Midbrain (tissue), 1 donor: ENCODE data around the gene KLHL25.
"Not testable (repeated sequence)": the region's sequence is repeated elsewhere in the genome, so short reads cannot be mapped to it uniquely, and the experiment has no call there.

Source experiments
- DNase-seq: peaks from one replicate; lab custom pipeline; 2025; lab: John Stamatoyannopoulos, UW

KLHL25 gene

GRCh38 chr15:85804481-85805170 is 9.9 kb upstream of the KLHL25 start:
- DNase-seq = no peak

DNA sequence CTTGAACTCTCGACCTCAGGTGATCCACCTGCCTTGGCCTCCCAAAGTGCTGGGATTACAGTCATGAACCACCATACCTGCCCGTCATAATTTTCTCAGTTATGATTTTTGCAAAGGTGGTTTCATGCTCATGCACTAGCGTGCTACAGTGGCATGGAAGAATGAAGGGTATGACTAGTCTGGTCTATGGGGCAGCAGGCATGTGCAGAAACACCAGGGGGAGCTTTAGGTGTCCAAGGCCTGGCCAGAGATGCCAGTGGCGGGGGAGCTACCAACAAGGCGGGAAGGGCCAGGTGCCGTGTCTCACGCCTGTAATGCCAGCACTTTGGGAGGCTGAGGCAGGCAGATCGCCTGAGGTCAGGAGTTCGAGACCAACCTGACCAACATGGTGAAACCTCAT is 7.9 kb upstream of the KLHL25 start:
- not testable (repeated sequence) for DNase-seq

DNA sequence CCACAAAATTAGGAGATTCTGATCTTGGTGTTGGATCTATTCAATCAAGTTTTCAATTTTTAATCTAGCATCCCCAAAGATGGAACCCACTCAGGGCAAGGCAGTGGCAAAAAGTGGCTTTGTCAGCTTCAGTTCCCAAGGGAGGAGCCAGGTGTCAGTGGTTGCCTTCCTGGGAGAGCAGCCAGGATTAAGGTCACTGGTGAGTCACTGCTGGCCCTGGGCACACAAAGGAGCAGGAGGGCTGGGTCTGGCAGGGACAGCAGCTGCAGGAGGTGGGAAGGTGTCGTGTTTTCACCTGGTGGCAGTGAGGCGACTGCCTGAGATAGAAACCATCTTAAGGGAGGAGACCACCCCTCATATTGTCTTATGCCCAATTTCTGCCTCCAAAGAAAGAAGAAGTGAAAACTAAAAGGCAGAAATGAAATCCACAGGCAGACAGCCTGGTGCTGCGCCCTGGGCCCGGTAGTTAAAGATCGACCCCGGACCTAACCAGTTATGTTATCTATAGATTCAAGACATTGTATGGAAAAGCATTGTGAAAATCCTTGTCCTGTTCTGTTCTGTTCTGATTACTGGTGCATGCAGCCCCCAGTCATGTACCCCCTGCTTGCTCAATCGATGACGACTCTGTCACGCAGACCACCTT is 5.9 kb upstream of the KLHL25 start:
- DNase-seq = no peak

- not testable (repeated sequence) for DNase-seq
Observed at GRCh38 chr15:85796371-85796770, 1.6 kb upstream of the KLHL25 start.

GRCh38 chr15:85795337-85796305 is 896 bp upstream of the KLHL25 start:
- DNase-seq = no peak

- DNase-seq = peak; percentile 25
Observed at GRCh38 chr15:85793641-85794597, 806 bp downstream of the KLHL25 start.

DNA sequence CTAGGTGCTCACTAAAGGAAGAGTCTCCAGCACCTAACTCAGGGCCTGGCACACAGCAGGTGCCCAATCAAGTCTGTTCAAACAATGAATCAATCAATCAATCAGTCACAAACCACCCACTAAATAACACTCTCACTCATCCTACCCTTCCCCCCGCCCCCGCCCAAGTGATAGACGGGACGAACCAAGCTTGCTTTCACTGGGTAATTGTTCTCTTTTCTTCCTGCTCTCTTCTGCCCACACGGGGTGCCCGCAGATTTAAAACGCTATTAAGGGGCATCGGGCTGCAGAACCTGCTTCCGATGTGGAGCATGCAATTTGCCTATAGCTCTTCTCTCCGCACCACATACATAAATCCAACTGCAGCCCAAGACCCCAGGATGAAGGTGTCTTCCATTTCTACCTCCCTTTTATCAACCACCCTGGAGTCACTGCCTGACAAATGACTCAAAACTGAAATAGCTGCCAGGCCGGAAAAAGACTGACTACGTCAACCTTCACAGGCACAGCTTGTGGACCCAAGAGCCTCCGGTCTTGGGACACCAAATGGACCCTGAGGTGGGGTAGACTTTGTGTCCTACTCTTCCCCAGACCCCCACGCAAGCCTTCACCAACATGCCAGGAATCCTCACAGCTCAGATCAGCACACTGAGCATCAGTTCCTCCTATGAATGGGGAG is 1.7 kb downstream of the KLHL25 start:
- DNase-seq = no peak

DNA sequence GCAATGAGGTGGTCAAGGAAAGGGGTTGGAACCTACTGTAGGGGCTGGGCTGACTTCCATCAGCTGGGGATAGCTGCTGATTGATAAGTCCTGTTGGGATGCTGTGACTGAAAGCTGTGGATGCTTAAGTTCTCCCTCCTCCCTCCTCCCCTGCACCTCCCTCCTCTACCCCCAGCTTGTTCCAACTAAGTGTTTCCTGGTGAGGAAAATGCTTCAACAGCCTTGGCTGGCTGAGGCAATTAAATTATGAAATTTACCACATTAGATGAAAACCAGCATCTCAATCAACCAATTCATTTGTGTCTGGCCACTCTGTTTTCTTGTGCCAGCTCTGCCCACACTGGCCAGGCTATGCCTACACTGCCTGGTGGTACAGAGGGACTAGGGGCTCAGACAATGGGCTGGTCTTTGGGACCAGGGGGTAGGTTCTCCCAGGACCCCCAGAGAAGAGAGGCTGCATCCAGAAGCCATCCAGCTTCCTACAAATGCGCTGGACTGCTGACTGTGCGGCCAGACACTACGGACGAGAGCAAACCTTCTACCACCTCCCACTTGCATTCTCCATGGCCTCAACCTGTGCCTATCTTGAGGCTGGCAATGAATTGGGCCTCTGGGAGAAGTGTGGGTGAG is 2.5 kb downstream of the KLHL25 start:
- no peak for DNase-seq

DNA sequence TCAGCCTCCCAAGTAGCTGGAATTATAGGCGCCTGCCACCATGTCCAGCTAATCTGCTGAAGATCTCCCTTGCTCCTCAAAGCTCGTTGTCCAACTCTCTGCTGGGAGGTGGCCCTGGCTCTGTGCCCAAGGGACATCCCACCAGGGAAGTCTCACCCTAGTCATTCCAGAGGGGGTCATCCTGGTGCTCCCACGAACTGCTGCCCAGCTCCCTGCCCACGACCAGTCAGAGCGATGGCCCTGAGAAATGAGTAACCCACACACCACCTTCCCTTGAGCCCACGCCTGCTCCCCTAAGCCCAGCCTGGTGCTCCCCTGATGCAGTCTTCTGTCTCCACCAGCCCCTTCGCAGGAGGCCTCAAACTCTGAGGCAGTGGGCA is 5.2 kb downstream of the KLHL25 start:
- no peak for DNase-seq

DNA sequence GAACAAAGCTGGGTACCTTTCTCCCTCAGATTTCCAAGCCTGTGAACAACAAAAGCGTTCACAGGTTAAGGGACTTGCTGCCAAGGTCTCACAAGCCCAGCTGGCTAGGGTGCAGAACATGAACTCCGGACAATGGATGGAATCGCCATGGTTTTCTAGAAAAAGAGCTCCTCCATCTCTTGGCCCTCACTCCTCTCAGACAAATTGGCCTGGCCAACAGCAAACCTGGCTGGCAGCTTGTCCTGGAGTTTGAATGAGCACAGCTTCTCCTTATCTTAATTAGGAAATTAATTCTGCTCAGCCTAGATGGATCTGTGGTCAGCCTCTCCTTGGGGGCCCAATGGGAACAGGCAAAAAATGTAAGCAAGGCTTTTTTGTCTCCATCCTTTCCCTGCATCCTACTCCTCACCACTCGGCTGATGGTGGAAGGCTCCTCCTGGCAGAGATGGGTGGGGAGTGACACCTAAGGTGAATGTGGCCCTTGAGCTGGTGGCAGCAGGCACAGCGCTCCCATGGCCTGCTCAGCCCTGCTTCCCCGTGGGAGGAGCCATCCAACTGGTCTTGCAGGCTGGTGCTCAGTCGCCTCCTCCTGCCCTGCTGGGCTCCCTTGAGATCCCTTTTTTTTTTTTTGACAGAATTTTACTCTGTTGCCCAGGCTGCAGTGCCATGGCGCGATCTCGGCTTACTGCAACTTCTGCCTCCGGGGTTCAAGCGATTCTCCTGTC is 5.8 kb downstream of the KLHL25 start:
- DNase-seq = no peak

DNA sequence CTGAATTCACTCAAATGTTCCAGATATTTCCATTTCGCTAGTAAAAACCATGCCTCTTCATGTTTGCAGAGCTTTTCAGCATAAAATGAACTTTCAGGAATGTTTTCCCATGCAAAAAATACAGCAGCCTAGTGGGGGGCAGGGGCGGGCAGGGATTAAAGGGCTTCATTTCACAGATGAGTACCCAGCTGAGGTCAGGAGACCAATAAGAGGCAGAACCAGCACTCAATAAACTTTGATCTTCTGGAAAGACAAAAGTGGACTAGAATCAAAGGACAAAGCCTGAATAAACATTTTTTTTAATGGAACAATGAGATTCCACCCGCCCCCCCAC is 8.0 kb downstream of the KLHL25 start:
- DNase-seq = no peak

- DNase-seq = peak; percentile 14
Observed at GRCh38 chr15:85785887-85786780, 8.6 kb downstream of the KLHL25 start.

- DNase-seq = no peak
Observed at GRCh38 chr15:85782064-85782463, 12.7 kb downstream of the KLHL25 start.

- no peak for DNase-seq
Observed at GRCh38 chr15:85781099-85781498, 13.6 kb downstream of the KLHL25 start.

DNA sequence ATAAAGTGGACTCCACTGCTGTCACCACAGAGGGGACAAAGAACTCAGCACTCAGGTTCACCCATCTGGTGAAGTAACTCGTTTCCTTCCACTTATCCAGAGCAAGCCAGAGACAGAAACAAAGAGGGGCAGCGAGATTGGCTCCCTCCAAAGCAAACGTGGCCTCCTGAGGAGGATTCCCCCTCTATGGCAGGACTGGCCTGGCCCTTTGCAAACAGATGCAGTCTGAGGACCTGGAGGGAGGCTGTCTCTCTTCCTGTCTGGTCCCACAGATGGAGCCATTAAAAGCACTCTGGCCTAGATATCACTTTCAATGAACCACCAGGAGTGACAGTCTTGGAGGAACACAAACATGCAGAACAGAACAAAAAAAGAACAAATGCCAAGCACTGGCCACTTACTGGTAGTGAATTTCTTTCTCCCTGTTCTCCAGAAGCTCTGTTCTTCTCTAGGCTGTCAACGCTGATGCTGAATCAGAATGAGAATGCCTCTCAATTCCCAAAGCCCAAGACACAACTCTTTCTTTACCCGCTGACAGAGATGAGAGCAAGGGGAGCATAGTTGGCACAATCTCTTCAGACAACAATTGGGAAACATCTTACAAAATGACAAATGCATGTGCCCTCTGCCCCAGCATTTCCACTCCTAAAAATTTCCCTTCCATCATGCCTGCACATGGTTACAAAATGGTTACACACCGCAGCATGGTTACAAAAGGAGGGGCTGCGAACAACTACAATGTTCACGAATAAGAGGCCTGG is 14.3 kb downstream of the KLHL25 start:
- no peak for DNase-seq

- no peak for DNase-seq
Observed at GRCh38 chr15:85779249-85779648, 15.5 kb downstream of the KLHL25 start.

DNA sequence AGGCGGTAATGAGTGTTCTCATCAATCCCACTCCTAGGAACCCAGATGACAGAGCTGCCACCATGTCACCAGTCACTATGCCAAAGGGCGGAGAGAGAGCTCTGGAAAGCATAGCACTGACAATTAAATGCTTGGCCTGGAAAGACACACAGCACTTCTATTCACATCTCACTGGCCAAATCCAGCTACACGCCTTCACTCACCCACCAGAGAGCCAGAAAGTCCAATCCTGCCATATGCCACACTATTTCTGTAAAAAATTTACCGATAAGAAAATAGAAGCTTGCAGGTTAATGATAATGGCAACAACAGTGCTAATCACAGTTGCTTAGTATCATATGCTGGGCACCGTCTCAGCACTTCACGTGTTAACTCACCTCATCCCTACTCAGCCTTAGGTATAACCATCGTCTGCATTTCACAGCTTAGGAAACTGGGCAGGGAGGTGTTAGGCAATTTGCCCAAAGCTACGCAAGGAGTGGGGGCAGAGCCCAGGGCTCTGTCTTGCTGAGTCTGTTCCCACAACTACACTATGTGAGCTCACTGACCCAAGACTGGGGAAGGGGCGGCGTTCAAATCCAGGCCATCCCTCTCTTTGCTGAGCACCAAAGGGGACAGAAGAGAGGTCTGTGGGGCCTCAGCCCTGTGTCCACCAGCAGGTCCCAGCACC is 16.5 kb downstream of the KLHL25 start:
- DNase-seq = no peak
